Esophagus muscularis mucosa (tissue), 4 donors: ENCODE data around the gene MYRF. TPM values are rescaled to one million over a fixed set of nuclear protein-coding genes. Genes with fewer than 3 reads are reported as not detected.

ENCODE experiments used
- DNase-seq: peaks from one replicate; pipeline ENCODE4 v3.0.0-alpha.2; 2017; ENCODE audit errors: extremely low spot score
- H3K27ac ChIP-seq, 4 donors: fragments of 200-600 bp; sonication (generic); replicated peaks in 1 of 4; 1 replicate in 3 of 4; 2 replicates in 1 of 4; pipeline ENCODE4 v1.5.1; 2016 to 2019; ENCODE audit warnings: mild to moderate bottlenecking in 1 of 4
- H3K27me3 ChIP-seq, 4 donors: fragments of 200-600 bp; sonication (generic); one replicate each; pipeline versions ENCODE4 v1.5.1 to v1.6.0; 2016 to 2019
- H3K36me3 ChIP-seq, 4 donors: fragments of 200-600 bp; sonication (generic); one replicate each; pipeline ENCODE4 v1.5.1; 2016 to 2019
- H3K4me1 ChIP-seq, 4 donors: fragments of 200-600 bp; sonication (generic); one replicate each; pipeline ENCODE4 v1.5.1; 2016 to 2019
- H3K4me3 ChIP-seq, 4 donors: fragments of 200-600 bp; sonication (generic); 1 replicate in 2 of 4; 2 replicates in 2 of 4; pipeline ENCODE4 v1.5.1; 2016 to 2019; ENCODE audit warnings: mild to moderate bottlenecking in 4 of 4, moderate library complexity in 1 of 4
- H3K9me3 ChIP-seq, 4 donors: fragments of 200-600 bp; sonication (generic); 1 replicate in 3 of 4; 2 replicates in 1 of 4; pipeline ENCODE4 v1.5.1; 2016 to 2019
- CTCF ChIP-seq, 3 experiments: fragments of 200-600 bp in 2 of 3; fragments of 450-650 bp in 1 of 3; sonication (generic) in 2 of 3; IDR thresholded peaks; one replicate each; pipeline ENCODE4 v1.5.1; 2017 to 2019; ENCODE audit warnings: antibody characterized with exemption in 3 of 3, mild to moderate bottlenecking in 2 of 3, moderate library complexity in 1 of 3
- EP300 ChIP-seq: sonication (generic); formaldehyde crosslinking; IDR thresholded peaks from one replicate; pipeline ENCODE4 v1.6.1; 2017; ENCODE audit warnings: antibody characterized with exemption
- POLR2A ChIP-seq: fragments of 450-650 bp; IDR thresholded peaks from one replicate; pipeline ENCODE4 v1.6.1; 2017; ENCODE audit warnings: antibody characterized with exemption, moderate library complexity, mild to moderate bottlenecking, low read depth
- POLR2AphosphoS5 ChIP-seq, 2 donors: sonication (generic); formaldehyde crosslinking; IDR thresholded peaks; one replicate each; pipeline ENCODE4 v1.6.1; 2017; ENCODE audit warnings: antibody characterized with exemption in 2 of 2
- WGBS: methylation state at CpG from one replicate; pipeline ENCODE4 v1.1.5; 2018; 5-methylcytosine and 5-hydroxymethylcytosine counted together
- intact Hi-C: fragments of 100-400 bp; cut with DNase I; formaldehyde crosslinking; loops from one replicate; pipeline ENCODE4 v1.15.1; 2023
- total RNA-seq, 4 donors: library from RNA; depleted of rRNA; stranded (reverse); fragments of >200 nt; gene quantifications; one replicate each; pipeline versions ENCODE4 v1.1.0 to v1.2.1, GENCODE V29; 2016

MYRF gene
- total RNA-seq, 4 donors from 2014 or later = under 0.01 to 0.71 (median 0.40) TPM

GRCh38 chr11:61780581-61781162 is 28.2 kb downstream of the MYRF start:
- intact Hi-C loops = no loop called here
- no peak overlapping the region for H3K4me3 ChIP-seq
- TF ChIP-seq CTCF (IDR thresholded peaks at IDR 0.05) = no peak
- TF ChIP-seq EP300 = no peak
- no peak for TF ChIP-seq POLR2A
- no peak for TF ChIP-seq POLR2AphosphoS5 (IDR thresholded peaks at IDR 0.05)
- peaks cover 9 to 15% (median 13%) of the 10 kb centered on the region in 4 donors for H3K4me1 ChIP-seq
- H3K27ac ChIP-seq = no peak overlapping the region
- 79% methylated on average over 9 of the region's 9 CpGs for WGBS
- DNase-seq = no peak
- H3K9me3 ChIP-seq = no peaks in the 10 kb centered on the region
- H3K36me3 ChIP-seq = peaks cover 3 to 39% (median 28%) of the 10 kb centered on the region in 4 donors
- peaks cover 0 to 7% (median 0%) of the 10 kb centered on the region in 4 donors for H3K27me3 ChIP-seq

- TF ChIP-seq POLR2AphosphoS5 (IDR thresholded peaks at IDR 0.05) = no peak
- no peak for TF ChIP-seq POLR2A
- no peak for TF ChIP-seq CTCF (IDR thresholded peaks at IDR 0.05)
- no peak for TF ChIP-seq EP300
- Histone ChIP-seq H3K27me3 (peaks cover 0 to 7% (median 0%) of the 10 kb centered on the region in 4 donors), H3K4me3 (no peak overlapping the region), H3K27ac (no peak overlapping the region), H3K36me3 (peaks cover 10 to 48% (median 37%) of the 10 kb centered on the region in 4 donors), H3K9me3 (no peaks in the 10 kb centered on the region), H3K4me1 (peaks cover 9 to 15% (median 13%) of the 10 kb centered on the region in 4 donors)
- no peak for DNase-seq
- intact Hi-C loops = no loop called here
- WGBS = no CpG with 5 or more reads among the region's 5 CpGs
These were observed 29.1 kb downstream of the MYRF start for GRCh38 chr11:61781585-61781984.

- Histone ChIP-seq H3K4me3 (no peak overlapping the region), H3K9me3 (no peaks in the 10 kb centered on the region), H3K36me3 (peaks cover 17 to 55% (median 44%) of the 10 kb centered on the region in 4 donors), H3K27ac (no peak overlapping the region), H3K4me1 (peaks cover 4 to 8% (median 7%) of the 10 kb centered on the region in 4 donors), H3K27me3 (peaks cover 0 to 4% (median 0%) of the 10 kb centered on the region in 4 donors)
- intact Hi-C loops = no loop called here
- DNase-seq = no peak
- WGBS = 76% methylated on average over 3 of the region's 3 CpGs
- TF ChIP-seq CTCF (IDR thresholded peaks at IDR 0.05) (no peak), POLR2AphosphoS5 (IDR thresholded peaks at IDR 0.05) (no peak), POLR2A (no peak), EP300 (no peak)
These were observed 29.9 kb downstream of the MYRF start for GRCh38 chr11:61782299-61782698.

GRCh38 chr11:61782841-61783240 is 30.4 kb downstream of the MYRF start:
- H3K9me3 ChIP-seq = no peaks in the 10 kb centered on the region
- peaks cover 23 to 60% (median 49%) of the 10 kb centered on the region in 4 donors for H3K36me3 ChIP-seq
- no peaks in the 10 kb centered on the region for H3K27me3 ChIP-seq
- no peak for DNase-seq
- 83% methylated on average over 11 of the region's 11 CpGs for WGBS
- TF ChIP-seq CTCF (IDR thresholded peaks at IDR 0.05) = no peak
- no peak for TF ChIP-seq POLR2A
- no peak for TF ChIP-seq EP300
- TF ChIP-seq POLR2AphosphoS5 (IDR thresholded peaks at IDR 0.05) = no peak
- H3K4me3 ChIP-seq = no peak overlapping the region
- peaks cover 0 to 3% (median 2%) of the 10 kb centered on the region in 4 donors for H3K4me1 ChIP-seq
- no peak overlapping the region for H3K27ac ChIP-seq
- intact Hi-C loops = no loop called here
